GM23338 (cell line): ENCODE data around the gene AFAP1. TPM values are rescaled to one million over a fixed set of nuclear protein-coding genes. Genes with fewer than 3 reads are reported as not detected.

Source experiments
- ATAC-seq: fragments of 200-7000 bp; cut with Tn5 transposase; 3 replicates; pipeline ENCODE4 v1.9.1; 2020
- DNase-seq: peaks from one replicate; pipeline ENCODE4 v3.0.0-alpha.2; 2015; ENCODE audit warnings: low spot score
- H2AFZ ChIP-seq: fragments of 200-600 bp; sonication (generic); 2 replicates; pipeline ENCODE4 v1.8.0; 2016; ENCODE audit warnings: antibody characterized with exemption, mild to moderate bottlenecking, moderate library complexity
- H3F3A ChIP-seq: fragments of 200-600 bp; sonication (generic); replicated peaks from 2 replicates; pipeline ENCODE4 v1.8.0; 2017; ENCODE audit warnings: antibody characterized with exemption, mixed run types, low read depth
- H3K27ac ChIP-seq: fragments of 200-600 bp; sonication (generic); 2 replicates; pipeline ENCODE4 v1.6.1; 2016; ENCODE audit warnings: low read depth
- H3K27me3 ChIP-seq: fragments of 200-600 bp; sonication (generic); 2 replicates; pipeline ENCODE4 v1.8.0; 2016; ENCODE audit warnings: mild to moderate bottlenecking, mixed run types, moderate library complexity; ENCODE audit not compliant: insufficient read depth
- H3K36me3 ChIP-seq: fragments of 200-600 bp; sonication (generic); 2 replicates; pipeline ENCODE4 v1.8.0; 2016; ENCODE audit warnings: mild to moderate bottlenecking; ENCODE audit not compliant: insufficient read depth
- H3K4me1 ChIP-seq: fragments of 200-600 bp; sonication (generic); 2 replicates; pipeline ENCODE4 v1.8.0; 2016; ENCODE audit warnings: mild to moderate bottlenecking, moderate library complexity; ENCODE audit not compliant: insufficient read depth
- H3K4me2 ChIP-seq: fragments of 200-600 bp; sonication (generic); 2 replicates; pipeline ENCODE4 v1.7.1; 2017; ENCODE audit warnings: mixed run types
- H3K4me3 ChIP-seq: fragments of 200-600 bp; sonication (generic); 2 replicates; pipeline ENCODE4 v1.6.1; 2016; ENCODE audit warnings: mixed run types
- H3K79me2 ChIP-seq: fragments of 200-600 bp; sonication (generic); replicated peaks from 2 replicates; pipeline ENCODE4 v1.8.0; 2017; ENCODE audit warnings: mild to moderate bottlenecking; ENCODE audit not compliant: insufficient read depth
- H3K9me2 ChIP-seq: fragments of 200-600 bp; sonication (generic); 2 replicates; pipeline ENCODE4 v1.8.0; 2017; ENCODE audit not compliant: insufficient read depth
- H4K20me1 ChIP-seq: fragments of 200-600 bp; sonication (generic); replicated peaks from 2 replicates; pipeline ENCODE4 v1.8.0; 2017; ENCODE audit warnings: mild to moderate bottlenecking; ENCODE audit not compliant: insufficient read depth
- H3K27ac Mint-ChIP-seq: 2 replicates; pipeline ENCODE4 v1.8.0; 2020; ENCODE audit warnings: inconsistent platforms, mild to moderate bottlenecking, moderate library complexity, mixed read lengths
- H3K27me3 Mint-ChIP-seq: 3 replicates; pipeline ENCODE4 v1.8.0; 2022; ENCODE audit warnings: low read depth, mild to moderate bottlenecking, moderate library complexity, mixed read lengths, inconsistent platforms; ENCODE audit not compliant: insufficient read depth, poor library complexity
- H3K36me3 Mint-ChIP-seq: 3 replicates; pipeline ENCODE4 v1.8.0; 2021; ENCODE audit warnings: low read depth, mild to moderate bottlenecking, inconsistent platforms, moderate library complexity, mixed read lengths
- H3K4me1 Mint-ChIP-seq: 3 replicates; pipeline ENCODE4 v1.8.0; 2020; ENCODE audit warnings: mild to moderate bottlenecking, inconsistent platforms, mixed read lengths
- H3K4me3 Mint-ChIP-seq: 3 replicates; pipeline ENCODE4 v1.8.0; 2021; ENCODE audit warnings: moderate library complexity, mild to moderate bottlenecking, inconsistent platforms, mixed read lengths
- H3K9me3 Mint-ChIP-seq: 3 replicates; pipeline ENCODE4 v1.8.0; 2020; ENCODE audit warnings: moderate library complexity, mild to moderate bottlenecking, inconsistent platforms, mixed read lengths
- EZH2 ChIP-seq: fragments of 200-600 bp; sonication (generic); IDR thresholded peaks from one replicate; pipeline ENCODE4 v1.8.0; 2017; ENCODE audit warnings: antibody characterized with exemption, mild to moderate bottlenecking, low read depth; ENCODE audit not compliant: unreplicated experiment
- EZH2phosphoT487 ChIP-seq: fragments of 200-600 bp; sonication (generic); IDR thresholded peaks from one replicate; pipeline ENCODE4 v1.8.1; 2018; ENCODE audit warnings: antibody characterized with exemption; ENCODE audit not compliant: unreplicated experiment
- JUNB ChIP-seq: IDR thresholded peaks from one replicate; pipeline ENCODE4 v1.6.1; 2016; ENCODE audit warnings: antibody characterized with exemption; ENCODE audit not compliant: unreplicated experiment
- NANOG ChIP-seq: IDR thresholded peaks from 2 replicates; pipeline ENCODE4 v1.6.1; 2016; ENCODE audit warnings: antibody characterized with exemption, borderline replicate concordance
- POLR2AphosphoS5 ChIP-seq: IDR thresholded peaks from 2 replicates; pipeline ENCODE4 v1.6.1; 2016; ENCODE audit warnings: antibody characterized with exemption, low read depth
- STAT1 ChIP-seq: IDR thresholded peaks from one replicate; pipeline ENCODE4 v1.6.1; 2016; ENCODE audit warnings: antibody characterized with exemption; ENCODE audit not compliant: unreplicated experiment
- ZNF114 ChIP-seq: fragments of 250-450 bp; sonication (Bioruptor Pico); IDR thresholded peaks from 2 replicates; pipeline ENCODE4 v1.5.0; 2020; ENCODE audit warnings: mild to moderate bottlenecking, moderate library complexity
- polyA plus RNA-seq: library from polyadenylated mRNA; unstranded; fragments of >200 nt; fragmentation: Nextera tagmentation; extraction: Ambion mirVana; gene quantifications from 2 replicates; pipeline ENCODE4 v1.2.1, GENCODE V29; 2016
- total RNA-seq: library from RNA; depleted of rRNA; stranded (reverse); fragments of >200 nt; shearing (Covaris generic); gene quantifications from 2 replicates; pipeline ENCODE4 v1.2.3, GENCODE V29; 2014
- TF ChIP-seq, protein P1 (sequence below), 2 experiments: fragments of 200-600 bp in 1 of 2; sonication (generic) in 1 of 2; conservative IDR thresholded peaks; 2 replicates each; pipeline versions ENCODE4 v1.5.1 to v1.6.1; 2016 to 2017; ENCODE audit warnings: antibody characterized with exemption in 2 of 2, low read depth in 2 of 2, mild to moderate bottlenecking in 2 of 2, moderate library complexity in 1 of 2
- TF ChIP-seq, protein P2 (sequence below): IDR thresholded peaks from one replicate; pipeline ENCODE4 v1.6.1; 2018; ENCODE audit warnings: antibody characterized with exemption; ENCODE audit not compliant: unreplicated experiment

The AFAP1 gene
- total and polyA plus RNA-seq, 2 experiments from 2014 or later = 6.5 to 21.5 TPM

DNA sequence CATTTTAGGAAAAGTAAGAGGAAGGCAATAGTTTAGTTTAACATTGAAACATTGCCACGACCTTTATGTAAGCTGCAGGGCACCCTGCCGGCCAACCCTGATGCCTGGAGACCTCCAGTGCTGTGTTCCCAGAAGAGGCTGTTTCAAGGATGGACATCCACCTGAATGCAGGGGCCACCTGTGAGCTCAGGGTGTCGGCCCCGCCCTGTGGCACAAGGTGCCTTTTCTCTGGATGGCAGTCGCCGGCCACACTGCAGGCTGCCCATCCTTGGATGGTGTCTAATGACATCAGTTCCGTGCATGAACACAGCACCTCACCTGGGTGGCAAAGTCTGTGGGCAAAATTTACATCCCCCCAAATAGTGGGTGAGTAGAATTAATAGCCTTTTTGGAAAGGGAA lies 180.0 kb downstream of the AFAP1 start:
- no peaks in the 10 kb centered on the region for H3K27me3 ChIP-seq
- TF ChIP-seq, protein P1, sequence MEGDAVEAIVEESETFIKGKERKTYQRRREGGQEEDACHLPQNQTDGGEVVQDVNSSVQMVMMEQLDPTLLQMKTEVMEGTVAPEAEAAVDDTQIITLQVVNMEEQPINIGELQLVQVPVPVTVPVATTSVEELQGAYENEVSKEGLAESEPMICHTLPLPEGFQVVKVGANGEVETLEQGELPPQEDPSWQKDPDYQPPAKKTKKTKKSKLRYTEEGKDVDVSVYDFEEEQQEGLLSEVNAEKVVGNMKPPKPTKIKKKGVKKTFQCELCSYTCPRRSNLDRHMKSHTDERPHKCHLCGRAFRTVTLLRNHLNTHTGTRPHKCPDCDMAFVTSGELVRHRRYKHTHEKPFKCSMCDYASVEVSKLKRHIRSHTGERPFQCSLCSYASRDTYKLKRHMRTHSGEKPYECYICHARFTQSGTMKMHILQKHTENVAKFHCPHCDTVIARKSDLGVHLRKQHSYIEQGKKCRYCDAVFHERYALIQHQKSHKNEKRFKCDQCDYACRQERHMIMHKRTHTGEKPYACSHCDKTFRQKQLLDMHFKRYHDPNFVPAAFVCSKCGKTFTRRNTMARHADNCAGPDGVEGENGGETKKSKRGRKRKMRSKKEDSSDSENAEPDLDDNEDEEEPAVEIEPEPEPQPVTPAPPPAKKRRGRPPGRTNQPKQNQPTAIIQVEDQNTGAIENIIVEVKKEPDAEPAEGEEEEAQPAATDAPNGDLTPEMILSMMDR (conservative IDR thresholded peaks at IDR 0.05; ENCODE audit: low read depth in 2 of 2) = no peak
- TF ChIP-seq EZH2phosphoT487 (no peak), ZNF114 (no peak), NANOG (no peak)
- TF ChIP-seq, protein P2, sequence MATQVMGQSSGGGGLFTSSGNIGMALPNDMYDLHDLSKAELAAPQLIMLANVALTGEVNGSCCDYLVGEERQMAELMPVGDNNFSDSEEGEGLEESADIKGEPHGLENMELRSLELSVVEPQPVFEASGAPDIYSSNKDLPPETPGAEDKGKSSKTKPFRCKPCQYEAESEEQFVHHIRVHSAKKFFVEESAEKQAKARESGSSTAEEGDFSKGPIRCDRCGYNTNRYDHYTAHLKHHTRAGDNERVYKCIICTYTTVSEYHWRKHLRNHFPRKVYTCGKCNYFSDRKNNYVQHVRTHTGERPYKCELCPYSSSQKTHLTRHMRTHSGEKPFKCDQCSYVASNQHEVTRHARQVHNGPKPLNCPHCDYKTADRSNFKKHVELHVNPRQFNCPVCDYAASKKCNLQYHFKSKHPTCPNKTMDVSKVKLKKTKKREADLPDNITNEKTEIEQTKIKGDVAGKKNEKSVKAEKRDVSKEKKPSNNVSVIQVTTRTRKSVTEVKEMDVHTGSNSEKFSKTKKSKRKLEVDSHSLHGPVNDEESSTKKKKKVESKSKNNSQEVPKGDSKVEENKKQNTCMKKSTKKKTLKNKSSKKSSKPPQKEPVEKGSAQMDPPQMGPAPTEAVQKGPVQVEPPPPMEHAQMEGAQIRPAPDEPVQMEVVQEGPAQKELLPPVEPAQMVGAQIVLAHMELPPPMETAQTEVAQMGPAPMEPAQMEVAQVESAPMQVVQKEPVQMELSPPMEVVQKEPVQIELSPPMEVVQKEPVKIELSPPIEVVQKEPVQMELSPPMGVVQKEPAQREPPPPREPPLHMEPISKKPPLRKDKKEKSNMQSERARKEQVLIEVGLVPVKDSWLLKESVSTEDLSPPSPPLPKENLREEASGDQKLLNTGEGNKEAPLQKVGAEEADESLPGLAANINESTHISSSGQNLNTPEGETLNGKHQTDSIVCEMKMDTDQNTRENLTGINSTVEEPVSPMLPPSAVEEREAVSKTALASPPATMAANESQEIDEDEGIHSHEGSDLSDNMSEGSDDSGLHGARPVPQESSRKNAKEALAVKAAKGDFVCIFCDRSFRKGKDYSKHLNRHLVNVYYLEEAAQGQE = no peak
- H3K9me2 ChIP-seq = no peaks in the 10 kb centered on the region
- no peak for ATAC-seq
- no peak overlapping the region for H3K27ac Mint-ChIP-seq
- no peaks in the 10 kb centered on the region for H3K36me3 ChIP-seq
- H3K36me3 Mint-ChIP-seq = no peaks in the 10 kb centered on the region
- peaks cover 4% of the 10 kb centered on the region; the same call in 2 of the 3 replicates for H3K4me1 Mint-ChIP-seq
- H3K4me2 ChIP-seq = no peak overlapping the region
- H3K27ac ChIP-seq = no peak overlapping the region
- H3K4me1 ChIP-seq = no peaks in the 10 kb centered on the region
- no peak overlapping the region for H2AFZ ChIP-seq
- no peak overlapping the region for H3K4me3 ChIP-seq
- no peaks in the 10 kb centered on the region for H4K20me1 ChIP-seq
- no peak overlapping the region for H3K4me3 Mint-ChIP-seq
- peaks cover 3% of the 10 kb centered on the region for H3K27me3 Mint-ChIP-seq
- H3K79me2 ChIP-seq = no peaks in the 10 kb centered on the region
- DNase-seq = no peak
- no peaks in the 10 kb centered on the region for H3K9me3 Mint-ChIP-seq
- H3F3A ChIP-seq = 0 out of 2 replicates have a peak, but pooled peaks cover 5% of the 10 kb centered on the region

DNA sequence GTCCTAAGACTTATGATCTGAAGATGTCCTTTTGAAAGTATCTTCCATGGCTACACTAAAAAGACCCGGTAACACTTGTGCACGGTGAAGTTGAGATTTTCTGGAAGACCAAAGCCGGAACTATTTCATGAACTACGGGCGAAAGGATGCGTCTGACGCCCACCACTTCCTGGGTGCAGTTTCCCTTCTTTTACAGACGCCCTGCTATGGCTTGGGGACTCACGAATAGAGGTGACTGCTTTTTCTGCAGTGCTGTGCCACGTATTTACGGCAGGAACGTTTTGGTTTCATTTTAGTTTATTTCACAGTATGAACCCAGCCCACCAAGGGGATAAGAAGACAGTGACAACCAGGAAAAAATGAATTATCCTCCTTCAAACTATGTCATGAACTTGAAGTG lies 180.4 kb downstream of the AFAP1 start:
- Histone ChIP-seq H3K4me3 (no peak overlapping the region), H3K27ac (no peak overlapping the region), H3K79me2 (no peaks in the 10 kb centered on the region), H3K4me2 (no peak overlapping the region), H3F3A (0 out of 2 replicates have a peak, but pooled peaks cover 5% of the 10 kb centered on the region), H3K4me1 (no peaks in the 10 kb centered on the region), H3K9me2 (no peaks in the 10 kb centered on the region), H3K36me3 (no peaks in the 10 kb centered on the region), H4K20me1 (no peaks in the 10 kb centered on the region), H3K27me3 (no peaks in the 10 kb centered on the region), H2AFZ (no peak overlapping the region)
- Mint-ChIP-seq H3K36me3 (no peaks in the 10 kb centered on the region), H3K4me1 (peaks cover 4% of the 10 kb centered on the region; the same call in 2 of the 3 replicates), H3K4me3 (no peak overlapping the region), H3K27me3 (peaks cover 3% of the 10 kb centered on the region), H3K27ac (no peak overlapping the region), H3K9me3 (no peaks in the 10 kb centered on the region)
- ATAC-seq = no peak
- DNase-seq = no peak
- TF ChIP-seq EZH2 (no peak), JUNB (no peak), POLR2AphosphoS5 (no peak), STAT1 (no peak), NANOG (no peak), ZNF114 (no peak), EZH2phosphoT487 (no peak)
- TF ChIP-seq, protein P2 = no peak
- TF ChIP-seq, protein P1 (conservative IDR thresholded peaks at IDR 0.05; ENCODE audit: low read depth in 2 of 2) = no peak
